Activated naive CD4-positive, alpha-beta T cell treated with anti-CD3 and anti-CD28 coated beads for 36 hours (primary cell): ENCODE measurements around the gene DENND5A. TPM values are rescaled to one million over a fixed set of nuclear protein-coding genes. Genes with fewer than 3 reads are reported as not detected.
"Not testable (repeated sequence)": the region's sequence is repeated elsewhere in the genome, so short reads cannot be mapped to it uniquely, and the experiment has no call there.

Source experiments
- CTCF ChIA-PET: fragments of 350-600 bp; sonication (Branson Sonifier 250); formaldehyde crosslinking; loops from one replicate; lab custom pipeline; 2021; ENCODE audit warnings: antibody characterized with exemption; lab: Charles Lee
- DNase-seq: peaks from one replicate; pipeline ENCODE4 v3.0.0-alpha.2; 2020
- H3K27ac Mint-ChIP-seq: one replicate; pipeline ENCODE4 v1.8.0; 2021; ENCODE audit warnings: mild to moderate bottlenecking, mixed read lengths
- H3K27me3 Mint-ChIP-seq: one replicate; pipeline ENCODE4 v1.8.0; 2021; ENCODE audit warnings: low read depth, mixed read lengths
- H3K36me3 Mint-ChIP-seq: one replicate; pipeline ENCODE4 v1.8.0; 2021; ENCODE audit warnings: low read depth, mixed read lengths
- H3K4me1 Mint-ChIP-seq: one replicate; pipeline ENCODE4 v1.8.0; 2021; ENCODE audit warnings: low read depth, mixed read lengths
- H3K4me3 Mint-ChIP-seq: one replicate; pipeline ENCODE4 v1.8.0; 2021; ENCODE audit warnings: mild to moderate bottlenecking, moderate library complexity, mixed read lengths
- H3K9me3 Mint-ChIP-seq: one replicate; pipeline ENCODE4 v1.8.0; 2021; ENCODE audit warnings: mixed read lengths
- intact Hi-C: fragments of 100-400 bp; cut with micrococcal nuclease; formaldehyde crosslinking; loops from one replicate; pipeline ENCODE4 v1.15.1; 2023
- total RNA-seq, 2 experiments: library from RNA; stranded (reverse); gene quantifications; one replicate each; pipeline ENCODE4 v1.2.3, GENCODE V29; 2021

DENND5A gene
- total RNA-seq, 2 experiments from 2014 or later = 62.3 to 63.5 TPM

DNA sequence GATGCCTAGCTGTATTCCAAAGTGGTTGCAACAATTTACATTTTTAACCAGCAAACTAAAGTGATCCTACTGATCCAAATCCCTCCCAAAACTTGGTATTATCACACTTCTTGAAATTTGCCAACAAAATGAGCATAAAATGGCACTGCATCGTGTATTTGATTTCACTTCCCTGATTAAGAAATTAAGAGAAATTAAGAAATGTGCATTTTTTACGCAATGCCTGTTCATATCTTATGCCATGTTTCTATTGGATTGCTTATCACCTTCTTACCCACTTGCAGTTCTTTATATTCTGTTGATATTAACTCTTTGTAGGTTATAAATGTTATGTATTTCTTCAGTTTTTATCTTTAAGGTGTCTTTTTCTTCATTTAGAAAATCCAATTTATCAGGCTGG is 80.6 kb downstream of the DENND5A start:
- Mint-ChIP-seq H3K9me3 (no peaks in the 10 kb centered on the region), H3K27me3 (no peaks in the 10 kb centered on the region), H3K27ac (no peak overlapping the region), H3K36me3 (peaks cover 16% of the 10 kb centered on the region), H3K4me3 (no peak overlapping the region), H3K4me1 (no peaks in the 10 kb centered on the region)
- intact Hi-C loops = no loop called here
- no peak for DNase-seq
- CTCF ChIA-PET = interaction anchor here (0.7 kb wide), 1 partner anchor 299 kb away, joined by 3 read pairs; no protein-coding TSS in a partner anchor

DNA sequence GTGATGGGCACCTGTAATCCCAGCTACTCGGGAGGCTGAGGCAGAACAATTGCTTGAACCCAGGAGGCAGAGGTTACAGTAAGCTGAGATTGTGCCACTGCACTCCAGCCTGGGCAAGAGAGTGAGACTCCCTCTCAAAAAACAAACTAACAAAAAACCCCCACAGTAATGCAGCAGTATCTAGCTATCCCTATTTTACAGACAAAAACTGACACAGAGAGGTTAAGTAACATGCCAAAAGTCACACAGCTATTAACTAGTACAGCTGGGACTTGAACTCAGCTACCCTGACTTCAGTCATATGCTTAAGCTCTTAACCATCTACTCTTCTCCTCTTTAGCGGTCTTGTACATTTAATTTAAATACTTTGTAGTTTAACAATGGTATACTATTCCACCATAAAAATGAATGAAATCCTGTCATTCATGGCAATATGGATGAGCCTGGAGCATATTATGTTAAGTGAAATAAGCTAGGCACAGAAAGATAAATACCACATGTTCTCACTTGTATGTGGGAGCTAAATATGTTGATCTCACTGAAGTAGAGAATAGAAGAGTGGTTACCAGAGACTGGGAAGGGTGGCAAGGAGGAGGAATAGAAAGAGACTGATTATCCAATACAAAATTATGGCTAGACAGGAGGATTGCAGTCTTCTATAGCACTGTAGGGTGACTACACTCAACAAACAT is 82.8 kb downstream of the DENND5A start:
- no peaks in the 10 kb centered on the region for H3K9me3 Mint-ChIP-seq
- no peak overlapping the region for H3K27ac Mint-ChIP-seq
- H3K27me3 Mint-ChIP-seq = no peaks in the 10 kb centered on the region
- CTCF ChIA-PET = interaction anchor here (0.8 kb wide), 1 partner anchor 16 kb away, joined by 3 read pairs; no protein-coding TSS in a partner anchor
- intact Hi-C loops = no loop called here
- H3K4me3 Mint-ChIP-seq = no peak overlapping the region
- H3K36me3 Mint-ChIP-seq = peaks cover 11% of the 10 kb centered on the region
- no peaks in the 10 kb centered on the region for H3K4me1 Mint-ChIP-seq
- DNase-seq = no peak

DNA sequence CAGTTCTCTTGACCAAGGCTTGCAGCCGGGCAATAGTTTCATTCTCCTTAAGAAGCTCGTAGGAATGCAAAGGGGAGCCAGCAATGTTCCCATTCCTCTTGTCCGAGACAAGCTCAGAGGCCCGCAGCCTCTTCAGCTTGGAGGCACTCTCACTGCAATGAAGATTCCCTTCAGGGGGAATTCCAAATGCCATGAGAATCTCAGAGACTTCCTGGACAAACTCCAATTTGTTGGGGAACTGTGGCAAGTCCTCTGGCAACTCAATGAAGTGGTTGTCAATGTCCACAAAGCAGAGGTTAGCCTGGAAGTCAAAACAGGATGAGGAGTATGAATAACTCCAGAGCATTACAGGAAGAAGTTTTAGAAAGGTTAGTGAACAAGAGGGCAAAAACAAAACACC is 84.4 kb downstream of the DENND5A start:
- Mint-ChIP-seq H3K27ac (no peak overlapping the region), H3K27me3 (no peaks in the 10 kb centered on the region), H3K9me3 (no peaks in the 10 kb centered on the region), H3K4me1 (peaks cover 5% of the 10 kb centered on the region), H3K4me3 (no peak overlapping the region), H3K36me3 (peaks cover 24% of the 10 kb centered on the region)
- no peak for DNase-seq
- CTCF ChIA-PET = interaction anchor here (0.9 kb wide), 1 partner anchor 318 kb away, joined by 3 read pairs; no protein-coding TSS in a partner anchor
- intact Hi-C loops = no loop called here

DNA sequence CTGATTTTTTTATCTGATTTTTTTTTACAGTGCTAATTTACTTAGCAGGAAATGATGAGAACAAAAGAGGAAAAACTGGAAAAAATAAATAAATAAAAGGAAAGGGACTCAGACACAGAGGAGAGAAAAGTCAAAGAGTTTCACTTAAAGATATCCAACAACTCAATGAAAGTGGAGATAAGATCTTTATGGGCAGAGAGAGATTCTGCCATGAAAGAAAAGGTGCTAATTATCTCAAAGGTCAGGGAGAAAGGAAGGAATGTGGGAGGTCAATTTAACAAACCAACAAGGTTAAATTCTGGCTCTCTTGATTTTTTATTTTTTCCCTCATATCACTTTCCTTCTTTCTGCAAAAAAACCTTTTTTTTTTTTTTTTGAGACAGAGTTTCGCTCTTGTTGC is 86.0 kb downstream of the DENND5A start:
- Mint-ChIP-seq H3K9me3 (no peaks in the 10 kb centered on the region), H3K36me3 (peaks cover 28% of the 10 kb centered on the region), H3K27me3 (no peaks in the 10 kb centered on the region), H3K4me1 (peaks cover 5% of the 10 kb centered on the region), H3K4me3 (no peak overlapping the region), H3K27ac (no peak overlapping the region)
- CTCF ChIA-PET = interaction anchor here (1.2 kb wide), 1 partner anchor 14 kb away, joined by 3 read pairs; no protein-coding TSS in a partner anchor
- intact Hi-C loops = no loop called here
- DNase-seq = no peak

DNA sequence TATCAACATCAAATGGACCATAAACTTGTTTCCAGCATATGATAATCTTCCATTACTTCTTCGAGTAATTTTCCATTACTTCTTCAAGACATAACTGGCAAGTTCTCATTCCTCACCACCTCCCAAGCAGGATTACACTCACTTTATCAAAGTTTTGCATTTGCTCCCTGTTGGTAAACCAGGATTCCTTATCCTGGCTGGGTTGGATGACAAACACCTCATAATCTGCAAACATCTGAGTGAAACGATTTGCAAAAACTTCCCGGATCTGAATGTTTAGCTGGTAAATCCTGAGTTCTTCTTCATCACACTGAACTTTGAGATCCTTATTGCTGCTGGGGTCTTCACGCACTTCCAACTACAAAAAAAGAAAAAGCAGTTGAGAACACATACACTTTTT is 86.4 kb downstream of the DENND5A start:
- H3K36me3 Mint-ChIP-seq = peaks cover 28% of the 10 kb centered on the region
- H3K9me3 Mint-ChIP-seq = no peaks in the 10 kb centered on the region
- no peaks in the 10 kb centered on the region for H3K27me3 Mint-ChIP-seq
- H3K4me3 Mint-ChIP-seq = no peak overlapping the region
- CTCF ChIA-PET = no interaction called here
- intact Hi-C loops = no loop called here
- no peak overlapping the region for H3K27ac Mint-ChIP-seq
- peaks cover 5% of the 10 kb centered on the region for H3K4me1 Mint-ChIP-seq
- no peak for DNase-seq

DNA sequence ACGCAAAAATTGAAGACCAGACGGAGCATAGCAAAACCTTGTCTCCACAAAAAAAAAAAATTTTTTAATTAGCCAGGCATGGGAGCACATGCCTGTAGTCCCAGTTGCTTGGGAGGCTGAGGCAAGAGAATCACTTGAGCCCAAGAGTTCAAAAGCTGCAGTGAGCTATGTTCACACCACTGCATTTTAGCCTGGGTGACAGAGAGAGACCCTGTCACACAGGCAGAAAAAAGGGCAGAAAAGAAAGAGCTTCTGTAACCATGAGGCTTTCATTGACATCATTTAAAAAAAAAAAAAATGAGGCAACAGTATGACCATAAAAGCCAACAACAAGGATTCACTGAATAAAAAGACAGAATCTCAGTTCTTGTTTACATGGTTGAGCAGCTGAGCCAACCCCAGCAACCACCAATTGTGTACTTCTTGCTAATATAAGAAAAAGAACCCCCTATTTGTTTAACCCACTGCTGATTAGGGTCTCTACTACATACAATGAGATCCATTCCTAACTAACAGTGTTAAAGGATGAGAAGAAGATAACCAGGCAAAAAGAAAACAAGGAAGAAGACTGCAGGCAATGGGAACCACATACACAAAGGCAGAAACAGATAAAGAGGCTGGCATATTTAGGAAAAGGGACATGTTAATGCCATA is 87.6 kb downstream of the DENND5A start:
- Mint-ChIP-seq H3K27me3 (no peaks in the 10 kb centered on the region), H3K4me3 (no peak overlapping the region)

DNA sequence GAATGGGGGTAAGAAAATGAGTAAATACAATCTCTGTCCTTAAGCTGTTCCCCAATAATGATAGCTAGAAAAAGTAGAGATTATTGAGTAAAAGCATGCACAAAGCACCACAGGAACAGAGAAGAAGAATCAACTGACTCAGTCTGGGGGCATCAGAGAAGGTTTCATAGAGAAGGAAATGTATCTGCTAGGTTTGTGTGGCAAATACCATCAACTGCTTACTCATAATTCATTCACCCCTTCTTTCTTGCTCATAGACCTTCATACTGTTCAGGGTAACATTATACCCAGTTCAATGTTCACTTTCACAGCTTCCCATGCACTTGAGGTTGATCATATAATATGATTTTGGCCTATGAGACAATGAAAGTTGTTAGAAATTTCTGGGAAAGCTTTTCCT is 88.6 kb downstream of the DENND5A start:
- Mint-ChIP-seq H3K27me3 (no peaks in the 10 kb centered on the region), H3K27ac (no peak overlapping the region), H3K4me1 (peaks cover 5% of the 10 kb centered on the region), H3K9me3 (peaks cover 2% of the 10 kb centered on the region), H3K36me3 (peaks cover 40% of the 10 kb centered on the region), H3K4me3 (no peak overlapping the region)
- CTCF ChIA-PET = interaction anchor here (0.6 kb wide), 1 partner anchor 188 kb away, joined by 4 read pairs; no protein-coding TSS in a partner anchor
- intact Hi-C loops = no loop called here
- no peak for DNase-seq

More for the DNA sequence above, 87.6 kb downstream of the DENND5A start:
- H3K4me1 Mint-ChIP-seq = peaks cover 5% of the 10 kb centered on the region
- H3K36me3 Mint-ChIP-seq = peaks cover 34% of the 10 kb centered on the region
- intact Hi-C loops = no loop called here
- no peak for DNase-seq
- no peak overlapping the region for H3K27ac Mint-ChIP-seq
- CTCF ChIA-PET = interaction anchor here (0.6 to 0.7 kb wide), 3 partner anchors 10 to 170 kb away, joined by 3 to 7 read pairs (median 4); no protein-coding TSS in a partner anchor
- peaks cover under 1% of the 10 kb centered on the region for H3K9me3 Mint-ChIP-seq

DNA sequence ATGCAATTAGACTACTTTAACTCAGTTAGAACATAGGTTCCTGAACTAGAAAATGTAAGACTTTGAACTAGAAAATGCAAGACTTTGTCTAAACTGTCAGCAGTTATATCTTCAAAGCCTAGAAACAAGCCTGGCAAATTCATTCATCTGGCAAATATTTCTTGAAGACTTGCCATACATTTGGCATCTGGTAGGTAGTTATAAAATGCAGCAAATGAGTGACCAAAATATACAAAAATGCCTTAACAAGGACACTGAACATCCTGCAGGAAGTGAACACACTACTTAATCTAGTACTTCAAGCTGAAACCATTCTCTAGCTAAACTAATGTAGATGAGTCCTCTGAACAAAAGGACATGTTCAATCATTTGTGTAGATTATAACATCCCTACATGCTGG is 89.0 kb downstream of the DENND5A start:
- intact Hi-C loops = no loop called here
- no peak overlapping the region for H3K4me3 Mint-ChIP-seq
- no peaks in the 10 kb centered on the region for H3K27me3 Mint-ChIP-seq
- H3K27ac Mint-ChIP-seq = no peak overlapping the region
- CTCF ChIA-PET = interaction anchor here (0.6 kb wide), 2 partner anchors 80 to 189 kb away, joined by 3 to 4 read pairs; no protein-coding TSS in a partner anchor
- H3K4me1 Mint-ChIP-seq = peaks cover 5% of the 10 kb centered on the region
- peaks cover 2% of the 10 kb centered on the region for H3K9me3 Mint-ChIP-seq
- no peak for DNase-seq
- peaks cover 40% of the 10 kb centered on the region for H3K36me3 Mint-ChIP-seq

DNA sequence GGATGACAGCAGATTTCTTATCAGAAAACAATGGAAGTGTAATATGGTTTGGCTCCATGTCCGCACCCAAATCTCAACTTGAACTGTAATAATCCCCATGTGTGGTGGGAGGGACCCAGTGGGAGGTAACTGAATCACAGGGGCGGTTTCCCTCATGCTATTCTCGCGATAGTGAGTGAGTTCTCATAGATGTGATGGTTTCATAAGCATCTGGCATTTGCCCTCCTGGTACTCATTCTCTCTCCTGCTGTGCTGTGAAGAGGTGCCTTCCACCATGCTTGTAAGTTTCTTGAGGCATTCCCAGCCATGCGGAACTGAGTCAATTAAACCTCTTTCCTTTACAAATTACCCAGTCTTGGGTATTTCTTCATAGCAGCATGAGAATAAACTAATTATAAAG is 92.8 kb downstream of the DENND5A start:
- CTCF ChIA-PET = interaction anchor here (1.7 kb wide), 1 partner anchor 35 kb away, joined by 5 read pairs; no protein-coding TSS in a partner anchor
- H3K9me3 Mint-ChIP-seq = peaks cover 2% of the 10 kb centered on the region
- no peaks in the 10 kb centered on the region for H3K27me3 Mint-ChIP-seq
- intact Hi-C loops = no loop called here
- no peak overlapping the region for H3K27ac Mint-ChIP-seq
- DNase-seq = no peak
- no peak overlapping the region for H3K4me3 Mint-ChIP-seq
- H3K36me3 Mint-ChIP-seq = peaks cover 42% of the 10 kb centered on the region
- H3K4me1 Mint-ChIP-seq = peaks cover 18% of the 10 kb centered on the region

DNA sequence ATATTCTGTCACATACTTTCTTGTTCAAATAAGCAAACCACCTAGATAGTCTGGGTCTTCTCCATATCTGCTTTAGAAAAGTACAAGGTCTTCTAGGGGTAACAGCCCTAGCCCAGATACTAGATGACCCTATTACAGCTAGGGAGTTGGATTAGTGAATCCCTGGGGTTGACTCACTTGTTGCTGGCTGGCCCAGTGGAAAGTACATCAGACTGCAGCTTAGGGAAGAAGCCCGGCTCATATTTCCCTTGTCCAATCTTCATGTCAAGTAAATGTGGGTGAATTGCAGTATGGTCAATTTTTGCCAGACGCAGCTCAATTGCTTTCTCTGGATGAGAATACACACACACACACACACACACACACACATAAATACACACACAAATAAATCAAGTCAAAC is 94.7 kb downstream of the DENND5A start:
- Mint-ChIP-seq H3K4me1 (peaks cover 15% of the 10 kb centered on the region), H3K36me3 (peaks cover 33% of the 10 kb centered on the region), H3K9me3 (peaks cover 2% of the 10 kb centered on the region), H3K4me3 (no peak overlapping the region), H3K27ac (no peak overlapping the region), H3K27me3 (no peaks in the 10 kb centered on the region)
- no peak for DNase-seq
- CTCF ChIA-PET = interaction anchor here (0.6 to 1.6 kb wide), 6 partner anchors 12 to 359 kb away, joined by 3 to 4 read pairs (median 3); no protein-coding TSS in a partner anchor
- intact Hi-C loops = no loop called here

DNA sequence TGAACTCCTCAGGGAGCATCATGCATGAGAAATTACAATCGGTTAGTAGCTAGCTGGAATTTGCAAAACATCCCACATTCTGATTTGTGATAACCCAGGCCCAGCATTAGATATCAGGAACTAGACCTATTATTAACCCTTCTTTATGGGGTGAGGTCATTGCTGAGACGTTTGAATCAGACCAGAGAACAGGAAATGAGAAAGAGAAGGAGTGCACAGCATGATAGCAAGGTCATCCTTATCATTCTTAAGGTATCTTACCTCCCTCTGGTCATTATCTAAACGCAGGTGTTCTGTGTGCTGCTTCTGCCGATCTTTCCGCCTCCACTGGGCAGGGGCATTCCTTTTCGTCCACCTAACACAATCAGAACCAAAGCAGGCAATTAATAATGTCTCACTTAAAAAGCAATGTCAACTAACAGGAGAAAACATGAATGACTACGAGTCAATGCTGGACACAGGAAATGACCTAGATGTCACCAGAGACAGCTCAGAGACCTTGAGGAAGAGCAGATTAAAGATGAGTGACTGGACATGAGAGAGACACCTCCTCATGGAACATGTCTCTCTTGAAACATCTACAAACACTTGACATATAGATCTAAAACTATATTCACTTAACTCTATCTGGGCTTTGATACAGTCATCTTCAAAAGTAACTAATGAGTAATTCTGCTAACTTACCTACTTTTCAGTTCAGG is 95.4 kb downstream of the DENND5A start:
- H3K27me3 Mint-ChIP-seq = no peaks in the 10 kb centered on the region
- CTCF ChIA-PET = interaction anchor here (0.6 to 1.6 kb wide), 5 partner anchors 22 to 359 kb away, joined by 3 to 4 read pairs (median 3); no protein-coding TSS in a partner anchor
- DNase-seq = no peak
- intact Hi-C loops = loop anchor here (10.0 kb wide), 2 partner anchors 195 to 585 kb away; no protein-coding TSS in a partner anchor
- no peak overlapping the region for H3K27ac Mint-ChIP-seq
- H3K36me3 Mint-ChIP-seq = peaks cover 31% of the 10 kb centered on the region
- no peak overlapping the region for H3K4me3 Mint-ChIP-seq
- peaks cover 2% of the 10 kb centered on the region for H3K9me3 Mint-ChIP-seq
- H3K4me1 Mint-ChIP-seq = peaks cover 15% of the 10 kb centered on the region

DNA sequence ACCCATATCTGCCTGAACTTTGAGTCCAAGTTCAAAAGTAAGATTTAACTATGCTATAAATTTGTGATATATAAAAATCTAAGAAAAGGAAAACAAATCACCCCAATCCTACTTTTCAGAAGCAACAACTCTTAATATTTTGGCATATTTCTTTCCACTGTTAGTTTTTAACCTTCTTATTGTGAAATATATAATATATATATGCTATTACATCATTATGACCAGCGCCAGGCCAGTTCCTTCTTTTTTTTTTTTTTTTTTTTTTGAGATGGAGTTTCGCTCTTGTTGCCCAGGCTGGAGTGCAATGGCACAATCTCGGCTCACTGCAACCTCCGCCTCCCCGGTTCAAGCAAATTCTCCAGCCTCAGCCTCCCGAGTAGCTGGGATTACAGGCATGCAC is 103.2 kb downstream of the DENND5A start:
- not testable (repeated sequence) for H3K9me3 Mint-ChIP-seq, H3K4me3 Mint-ChIP-seq, H3K27ac Mint-ChIP-seq, DNase-seq, H3K27me3 Mint-ChIP-seq
- peaks cover 31% of the 10 kb centered on the region for H3K4me1 Mint-ChIP-seq
- peaks cover 21% of the 10 kb centered on the region for H3K36me3 Mint-ChIP-seq
- CTCF ChIA-PET = interaction anchor here (0.6 kb wide), 1 partner anchor 201 kb away, joined by 3 read pairs; no protein-coding TSS in a partner anchor
- intact Hi-C loops = loop anchor here (2.0 to 10.0 kb wide), 3 partner anchors 23 to 593 kb away; no protein-coding TSS in a partner anchor
